ENCODE measurements around the gene MSMO1. TPM values are rescaled to one million over a fixed set of nuclear protein-coding genes. Genes with fewer than 3 reads are reported as not detected.
A peak's percentile ranks its signal among the peaks of the same experiment; 100 is the strongest.

The MSMO1 gene
- total RNA-seq, 1 donor from 2014 or later = 6.9 TPM

DNA sequence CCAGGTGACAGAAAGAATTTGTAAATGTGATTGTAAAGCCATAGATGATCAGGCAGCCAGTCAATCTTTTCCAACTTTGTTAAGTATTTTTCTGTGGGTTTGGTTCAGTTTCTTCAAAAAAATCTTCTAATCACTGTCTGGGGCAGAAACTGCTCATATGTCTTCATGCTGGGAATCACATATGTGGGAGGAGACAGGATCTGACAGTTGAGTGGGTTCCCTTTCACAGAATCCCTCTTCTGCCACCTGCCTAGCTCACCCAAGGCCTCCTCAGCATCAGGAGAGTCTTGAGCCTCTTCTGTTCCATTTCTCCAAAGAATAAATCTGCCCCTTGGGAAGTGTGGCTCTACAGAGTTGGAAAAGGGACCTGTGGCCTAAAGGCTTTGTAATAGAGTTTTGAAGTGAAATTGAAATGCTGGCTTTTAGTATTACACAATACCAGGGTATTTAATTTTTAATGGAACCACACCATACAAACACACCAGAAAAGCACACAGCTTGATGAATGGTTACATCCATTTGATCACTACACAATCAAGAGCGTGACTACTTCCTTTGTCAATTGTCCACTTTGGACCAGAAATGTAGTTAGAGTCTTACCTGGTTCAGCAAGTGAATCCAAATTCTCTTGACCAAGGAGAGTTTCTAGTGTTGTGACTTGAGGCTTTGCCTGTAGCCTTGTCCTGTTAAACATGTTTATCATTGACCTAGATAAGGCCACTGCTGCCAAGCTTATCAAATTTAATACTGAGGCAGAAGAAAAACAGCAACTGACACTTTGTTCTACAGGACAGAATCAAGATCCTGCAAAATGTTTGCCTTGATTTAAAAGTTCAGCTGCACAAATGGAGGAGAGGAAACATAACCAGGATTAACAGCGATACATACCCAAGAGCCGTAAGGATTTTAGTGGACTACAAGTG is 20.4 kb downstream of the MSMO1 start:
- intact Hi-C loops (cut with micrococcal nuclease) = loop anchor here (10.0 kb wide), 1 partner anchor 213 kb away; no protein-coding TSS in a partner anchor
- no peak for ATAC-seq

GRCh38 chr4:165351359-165352130 is 24.1 kb downstream of the MSMO1 start:
- intact Hi-C loops (cut with micrococcal nuclease) = loop anchor here (10.0 kb wide), 1 partner anchor 113 kb away; no protein-coding TSS in a partner anchor
- ATAC-seq (no peak), DNase-seq (no peak)

More for the DNA sequence above, 20.4 kb downstream of the MSMO1 start:
- no peak for DNase-seq

DNA sequence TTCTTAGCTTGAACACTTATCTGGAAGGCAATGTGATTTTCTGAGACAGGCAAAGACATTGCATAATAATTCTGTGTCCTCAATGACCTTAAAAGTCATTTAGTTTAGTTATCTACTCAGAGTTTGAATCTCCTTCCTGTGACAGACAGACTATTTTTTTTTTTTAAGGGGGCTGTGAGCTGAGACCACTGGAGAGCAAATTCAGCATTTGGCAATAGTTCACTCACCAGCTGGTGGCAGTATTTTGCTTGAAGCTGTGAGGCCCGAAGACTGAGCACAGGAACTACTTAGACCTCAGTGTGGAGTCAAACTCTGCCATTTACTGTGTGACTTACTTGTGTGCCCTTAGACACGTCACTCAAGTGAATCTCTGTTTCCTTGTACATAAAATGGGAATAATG is 28.4 kb downstream of the MSMO1 start:
- ATAC-seq (peak; percentile 61), DNase-seq (peak; percentile 31)
- intact Hi-C loops (cut with micrococcal nuclease) = loop anchor here (10.0 kb wide), 1 partner anchor 109 kb away; no protein-coding TSS in a partner anchor

DNA sequence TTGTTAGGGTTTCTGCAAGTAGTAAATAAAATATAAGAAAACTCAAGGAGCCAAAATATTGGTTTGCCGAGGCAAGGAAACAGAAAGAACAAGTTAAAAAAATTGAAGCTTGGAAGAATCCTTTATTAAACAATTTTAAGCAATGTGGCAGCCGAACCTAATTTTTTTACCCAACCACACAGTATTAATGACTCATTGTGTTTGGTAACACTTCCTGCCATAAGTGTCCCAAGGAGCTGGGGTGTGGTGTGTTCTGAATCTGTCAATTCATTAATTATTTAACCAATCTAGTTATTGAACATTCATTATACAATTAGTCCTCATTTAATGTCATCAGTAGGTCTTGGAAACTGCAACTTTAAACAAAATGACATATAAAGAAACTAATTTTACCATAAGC is 32.0 kb downstream of the MSMO1 start:
- DNase-seq (no peak), ATAC-seq (no peak)
- intact Hi-C loops (cut with micrococcal nuclease) = loop anchor here (10.0 kb wide), 1 partner anchor 105 kb away; no protein-coding TSS in a partner anchor

- intact Hi-C loops (cut with micrococcal nuclease) = no loop called here
- no peak for ATAC-seq
- no peak for DNase-seq
These were observed 32.7 kb downstream of the MSMO1 start for GRCh38 chr4:165360041-165360695.

- DNase-seq (no peak), ATAC-seq (no peak)
- intact Hi-C loops (cut with micrococcal nuclease) = no loop called here
These were observed 33.7 kb downstream of the MSMO1 start for GRCh38 chr4:165360985-165361670.

GRCh38 chr4:165361810-165362209 is 34.3 kb downstream of the MSMO1 start:
- intact Hi-C loops (cut with micrococcal nuclease) = no loop called here
- ATAC-seq = no peak
- no peak for DNase-seq

- ATAC-seq = no peak
- intact Hi-C loops (cut with micrococcal nuclease) = no loop called here
- DNase-seq = no peak
These were observed 37.1 kb downstream of the MSMO1 start for GRCh38 chr4:165364452-165365080.

DNA sequence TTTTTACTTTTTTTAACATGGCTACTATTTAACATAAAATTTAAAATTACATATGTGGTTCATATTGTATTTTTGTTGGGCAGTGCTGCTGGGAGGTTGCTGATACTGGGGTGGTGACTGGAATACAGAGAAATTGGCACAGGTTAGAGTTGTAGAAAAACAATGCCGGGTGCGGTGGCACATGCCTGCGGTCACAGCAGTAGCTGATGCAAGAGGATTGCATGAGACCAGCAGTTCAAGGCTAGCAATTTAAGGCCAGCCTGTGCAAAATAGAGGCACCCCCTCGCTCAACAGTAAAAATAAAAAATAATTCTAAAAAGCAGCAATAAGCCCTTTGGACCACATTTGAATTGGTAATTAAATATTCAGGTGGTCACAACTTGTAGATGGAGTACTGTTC is 39.6 kb downstream of the MSMO1 start:
- intact Hi-C loops (cut with micrococcal nuclease) = no loop called here
- no peak for DNase-seq
- no peak for ATAC-seq

GRCh38 chr4:165368114-165368513 is 40.6 kb downstream of the MSMO1 start:
- no peak for DNase-seq
- intact Hi-C loops (cut with micrococcal nuclease) = no loop called here
- no peak for ATAC-seq

DNA sequence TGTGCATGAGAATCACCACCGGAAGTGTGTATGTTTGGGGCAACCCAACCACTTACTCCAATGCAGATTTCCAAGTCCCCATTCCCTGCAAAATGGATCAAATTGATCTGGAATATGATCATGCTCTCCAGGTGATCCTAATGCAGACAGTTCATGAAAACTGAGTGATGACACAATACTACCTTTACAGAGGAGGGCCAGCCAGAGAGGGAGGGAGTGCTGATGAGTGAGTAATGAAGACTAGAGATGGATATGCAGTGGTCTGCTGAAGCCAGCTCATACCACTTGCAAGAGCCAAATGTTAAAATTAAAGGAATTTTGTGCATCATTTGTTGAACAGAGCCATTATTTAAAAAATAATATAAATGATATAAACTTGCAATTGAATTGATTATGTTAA is 41.1 kb downstream of the MSMO1 start:
- intact Hi-C loops (cut with micrococcal nuclease) = no loop called here
- DNase-seq (no peak), ATAC-seq (no peak)

GRCh38 chr4:165369522-165369921 is 42.1 kb downstream of the MSMO1 start:
- no peak for DNase-seq
- intact Hi-C loops (cut with micrococcal nuclease) = no loop called here
- ATAC-seq = no peak

GRCh38 chr4:165370530-165370929 is 43.1 kb downstream of the MSMO1 start:
- DNase-seq (no peak), ATAC-seq (no peak)
- intact Hi-C loops (cut with micrococcal nuclease) = no loop called here

- intact Hi-C loops (cut with micrococcal nuclease) = no loop called here
- no peak for ATAC-seq
- DNase-seq = no peak
These were observed 48.0 kb downstream of the MSMO1 start for GRCh38 chr4:165375465-165375864.

GRCh38 chr4:165378398-165378744 is 50.9 kb downstream of the MSMO1 start:
- DNase-seq (no peak), ATAC-seq (no peak)
- intact Hi-C loops (cut with micrococcal nuclease) = no loop called here

- intact Hi-C loops (cut with micrococcal nuclease) = no loop called here
- ATAC-seq (peak; percentile 99), DNase-seq (peak; percentile 85)
These were observed 51.5 kb downstream of the MSMO1 start, which contains the start of gene CPE for GRCh38 chr4:165378745-165379677. CPE (plus strand) TSS chr4:165379008; CDS start chr4:165379222, 214 bp downstream.

GRCh38 chr4:165379678-165380064 is 52.2 kb downstream of the MSMO1 start:
- ATAC-seq (peak; percentile 11), DNase-seq (peak; percentile 26)
- intact Hi-C loops (cut with micrococcal nuclease) = no loop called here
